Stomach (tissue), 4 donors: ENCODE results near the gene YWHAG.

Experiments
- EP300 ChIP-seq: sonication (generic); formaldehyde crosslinking; IDR thresholded peaks from one replicate; pipeline ENCODE4 v1.6.1; 2017; ENCODE audit warnings: antibody characterized with exemption
- POLR2A ChIP-seq, 4 donors: fragments of 450-650 bp; IDR thresholded peaks; one replicate each; pipeline ENCODE4 v1.6.1; 2016; ENCODE audit warnings: antibody characterized with exemption in 4 of 4, control low read depth in 2 of 4, mild to moderate bottlenecking in 1 of 4, moderate library complexity in 1 of 4
- POLR2AphosphoS5 ChIP-seq, 3 donors: sonication (generic); formaldehyde crosslinking; IDR thresholded peaks; one replicate each; pipeline ENCODE4 v1.6.1; 2016; ENCODE audit warnings: antibody characterized with exemption in 3 of 3
- TF ChIP-seq, protein P1 (sequence below), 7 experiments: fragments of 450-650 bp in 4 of 7; fragments of 200-600 bp in 3 of 7; sonication (generic) in 3 of 7; IDR thresholded peaks; one replicate each; pipeline ENCODE4 v1.5.1; 2016 to 2019; ENCODE audit warnings: antibody characterized with exemption in 7 of 7, control low read depth in 2 of 7, mild to moderate bottlenecking in 1 of 7

DNA sequence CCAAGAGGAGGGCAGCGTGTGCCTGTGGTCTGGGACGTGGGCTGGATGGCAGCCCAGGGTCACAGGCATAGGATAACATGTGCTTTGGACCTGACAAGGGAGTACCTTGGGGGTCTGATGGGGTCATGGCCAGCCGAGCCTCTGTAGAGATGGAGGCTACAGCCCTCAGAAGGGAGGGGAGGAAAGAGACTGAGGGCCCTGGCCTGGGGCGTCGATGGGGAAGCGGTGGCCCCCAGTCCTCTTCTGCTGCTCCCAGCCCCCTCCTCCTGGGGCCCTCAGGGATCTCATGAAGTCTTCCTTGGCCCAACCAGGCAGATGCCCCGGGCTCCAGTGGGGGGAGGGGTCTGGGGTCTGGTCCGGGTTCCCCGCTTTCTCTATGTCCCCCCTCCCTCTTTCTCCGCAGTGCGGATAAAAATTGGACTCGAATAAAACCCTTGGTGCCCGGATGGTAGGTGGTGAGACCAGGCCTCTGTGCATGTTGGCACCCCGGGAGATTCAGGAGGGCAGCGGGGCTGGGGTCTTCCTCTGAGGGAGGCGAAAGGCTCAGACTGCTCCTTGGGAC lies 71.9 kb downstream of the YWHAG start:
- TF ChIP-seq POLR2AphosphoS5 (IDR thresholded peaks at IDR 0.05), result no peak
- TF ChIP-seq, protein P1, sequence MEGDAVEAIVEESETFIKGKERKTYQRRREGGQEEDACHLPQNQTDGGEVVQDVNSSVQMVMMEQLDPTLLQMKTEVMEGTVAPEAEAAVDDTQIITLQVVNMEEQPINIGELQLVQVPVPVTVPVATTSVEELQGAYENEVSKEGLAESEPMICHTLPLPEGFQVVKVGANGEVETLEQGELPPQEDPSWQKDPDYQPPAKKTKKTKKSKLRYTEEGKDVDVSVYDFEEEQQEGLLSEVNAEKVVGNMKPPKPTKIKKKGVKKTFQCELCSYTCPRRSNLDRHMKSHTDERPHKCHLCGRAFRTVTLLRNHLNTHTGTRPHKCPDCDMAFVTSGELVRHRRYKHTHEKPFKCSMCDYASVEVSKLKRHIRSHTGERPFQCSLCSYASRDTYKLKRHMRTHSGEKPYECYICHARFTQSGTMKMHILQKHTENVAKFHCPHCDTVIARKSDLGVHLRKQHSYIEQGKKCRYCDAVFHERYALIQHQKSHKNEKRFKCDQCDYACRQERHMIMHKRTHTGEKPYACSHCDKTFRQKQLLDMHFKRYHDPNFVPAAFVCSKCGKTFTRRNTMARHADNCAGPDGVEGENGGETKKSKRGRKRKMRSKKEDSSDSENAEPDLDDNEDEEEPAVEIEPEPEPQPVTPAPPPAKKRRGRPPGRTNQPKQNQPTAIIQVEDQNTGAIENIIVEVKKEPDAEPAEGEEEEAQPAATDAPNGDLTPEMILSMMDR (IDR thresholded peaks at IDR 0.05), result no peak
- TF ChIP-seq EP300, result no peak
- no peak for TF ChIP-seq POLR2A (IDR thresholded peaks at IDR 0.05)
